Loucy (cell line): Measurements from ENCODE around the gene FXYD6.

Experiments
- EZH2phosphoT487 ChIP-seq: fragments of 200-600 bp; IDR thresholded peaks from 2 replicates; pipeline ENCODE4 v1.6.1; 2018; ENCODE audit warnings: antibody characterized with exemption, mild to moderate bottlenecking, moderate library complexity, borderline replicate concordance
- TF ChIP-seq, protein P1 (sequence below): fragments of 200-600 bp; sonication (generic); conservative IDR thresholded peaks from 2 replicates; pipeline ENCODE4 v1.5.1; 2014; ENCODE audit warnings: mild to moderate bottlenecking, antibody characterized with exemption, low read length

- TF ChIP-seq, protein P1, sequence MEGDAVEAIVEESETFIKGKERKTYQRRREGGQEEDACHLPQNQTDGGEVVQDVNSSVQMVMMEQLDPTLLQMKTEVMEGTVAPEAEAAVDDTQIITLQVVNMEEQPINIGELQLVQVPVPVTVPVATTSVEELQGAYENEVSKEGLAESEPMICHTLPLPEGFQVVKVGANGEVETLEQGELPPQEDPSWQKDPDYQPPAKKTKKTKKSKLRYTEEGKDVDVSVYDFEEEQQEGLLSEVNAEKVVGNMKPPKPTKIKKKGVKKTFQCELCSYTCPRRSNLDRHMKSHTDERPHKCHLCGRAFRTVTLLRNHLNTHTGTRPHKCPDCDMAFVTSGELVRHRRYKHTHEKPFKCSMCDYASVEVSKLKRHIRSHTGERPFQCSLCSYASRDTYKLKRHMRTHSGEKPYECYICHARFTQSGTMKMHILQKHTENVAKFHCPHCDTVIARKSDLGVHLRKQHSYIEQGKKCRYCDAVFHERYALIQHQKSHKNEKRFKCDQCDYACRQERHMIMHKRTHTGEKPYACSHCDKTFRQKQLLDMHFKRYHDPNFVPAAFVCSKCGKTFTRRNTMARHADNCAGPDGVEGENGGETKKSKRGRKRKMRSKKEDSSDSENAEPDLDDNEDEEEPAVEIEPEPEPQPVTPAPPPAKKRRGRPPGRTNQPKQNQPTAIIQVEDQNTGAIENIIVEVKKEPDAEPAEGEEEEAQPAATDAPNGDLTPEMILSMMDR: peak; percentile 74
- TF ChIP-seq EZH2phosphoT487: no peak
Observed at GRCh38 chr11:117823294-117823945, 53.0 kb downstream of the FXYD6 start.
